Natural killer cell treated with Interleukin-12 subunit alpha and Interleukin-12 subunit beta and Interleukin-15 and Interleukin-18, amount 100 ng/mL, for 72 hours (primary cell): ENCODE data around the gene FNDC3B. TPM values are rescaled to one million over a fixed set of nuclear protein-coding genes. Genes with fewer than 3 reads are reported as not detected.
A peak's percentile ranks its signal among the peaks of the same experiment; 100 is the strongest.

Experiments used
- ATAC-seq, 2 donors: fragments of 150-1000 bp; cut with Tn5 transposase in 1 of 2; sonication (Bioruptor Pico), chemical (Tn5 transposase) in 1 of 2; 2 replicates each; pipeline ENCODE4 v1.10.0; 2021
- DNase-seq: peaks from one replicate; pipeline ENCODE4 v3.0.0; 2022; ENCODE audit warnings: low spot score
- H3K27ac Mint-ChIP-seq, 2 donors: 1 replicate in 1 of 2; 2 replicates in 1 of 2; pipeline ENCODE4 v1.8.0; 2022; ENCODE audit warnings: mixed read lengths in 2 of 2, mild to moderate bottlenecking in 1 of 2, moderate library complexity in 1 of 2
- H3K27me3 Mint-ChIP-seq, 2 donors: 1 replicate in 1 of 2; 2 replicates in 1 of 2; pipeline ENCODE4 v1.8.0; 2022; ENCODE audit warnings: mixed read lengths in 2 of 2
- H3K36me3 Mint-ChIP-seq: one replicate; pipeline ENCODE4 v1.8.0; 2022; ENCODE audit warnings: mixed read lengths
- H3K4me1 Mint-ChIP-seq, 2 donors: 1 replicate in 1 of 2; 2 replicates in 1 of 2; pipeline ENCODE4 v1.8.0; 2022; ENCODE audit warnings: low read depth in 2 of 2, mixed read lengths in 2 of 2, mild to moderate bottlenecking in 1 of 2
- H3K4me3 Mint-ChIP-seq: one replicate; pipeline ENCODE4 v1.8.0; 2022; ENCODE audit warnings: mixed read lengths
- H3K9me3 Mint-ChIP-seq: 2 replicates; pipeline ENCODE4 v1.8.0; 2022; ENCODE audit warnings: mixed read lengths
- total RNA-seq, 2 donors: library from RNA; stranded (reverse); gene quantifications; one replicate each; pipeline ENCODE4 v1.2.3, GENCODE V29; 2022

FNDC3B gene
- total RNA-seq, 2 donors from 2014 or later: 149 to 217 TPM

- no peaks in the 10 kb centered on the region for H3K9me3 Mint-ChIP-seq
- no peak for ATAC-seq
- H3K4me1 Mint-ChIP-seq: peaks cover 76 to 81% of the 10 kb centered on the region in 2 donors
- H3K4me3 Mint-ChIP-seq: peak overlapping the region; percentile 14
- H3K27ac Mint-ChIP-seq: peak overlapping the region; percentile 85 to 99
- H3K27me3 Mint-ChIP-seq: no peaks in the 10 kb centered on the region
- H3K36me3 Mint-ChIP-seq: peaks cover 18% of the 10 kb centered on the region
- DNase-seq: no peak
Observed at GRCh38 chr3:172150913-172151650, 111.7 kb downstream of the FNDC3B start.

- H3K27ac Mint-ChIP-seq: peak overlapping the region; percentile 85 to 99
- ATAC-seq (no peak), DNase-seq (no peak)
- H3K4me1 Mint-ChIP-seq: peaks cover 77 to 80% of the 10 kb centered on the region in 2 donors
- peaks cover 15% of the 10 kb centered on the region for H3K36me3 Mint-ChIP-seq
- H3K4me3 Mint-ChIP-seq: peak overlapping the region; percentile 75
- H3K27me3 Mint-ChIP-seq: no peaks in the 10 kb centered on the region
- no peaks in the 10 kb centered on the region for H3K9me3 Mint-ChIP-seq
Observed at GRCh38 chr3:172151651-172152649, 112.6 kb downstream of the FNDC3B start.

DNA sequence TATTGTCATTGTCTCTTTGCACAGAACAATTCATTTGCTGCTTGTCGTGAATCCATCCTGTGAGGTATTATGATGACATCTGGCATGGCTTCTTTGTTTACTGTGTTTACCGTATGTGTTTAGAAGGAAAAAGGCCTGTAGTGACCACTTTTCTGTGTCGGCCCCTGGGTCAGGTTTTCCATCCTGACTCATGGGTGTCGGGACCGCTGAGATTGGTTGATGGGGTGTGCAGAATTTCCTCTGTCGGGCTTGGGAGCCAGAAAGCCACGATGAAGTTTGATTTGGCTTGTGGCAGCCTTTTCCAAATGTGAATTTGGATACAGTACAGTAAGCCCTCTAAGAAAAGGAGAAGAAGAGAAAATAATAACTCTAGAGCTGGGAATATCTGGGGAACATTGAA lies 113.5 kb downstream of the FNDC3B start:
- H3K27me3 Mint-ChIP-seq: no peaks in the 10 kb centered on the region
- H3K36me3 Mint-ChIP-seq: peaks cover 17% of the 10 kb centered on the region
- peak overlapping the region; percentile 75 for H3K4me3 Mint-ChIP-seq
- no peaks in the 10 kb centered on the region for H3K9me3 Mint-ChIP-seq
- peak overlapping the region; percentile 85 to 99 for H3K27ac Mint-ChIP-seq
- H3K4me1 Mint-ChIP-seq: peaks cover 72 to 77% of the 10 kb centered on the region in 2 donors
- ATAC-seq: peak; percentile 25 to 46
- DNase-seq: no peak

DNA sequence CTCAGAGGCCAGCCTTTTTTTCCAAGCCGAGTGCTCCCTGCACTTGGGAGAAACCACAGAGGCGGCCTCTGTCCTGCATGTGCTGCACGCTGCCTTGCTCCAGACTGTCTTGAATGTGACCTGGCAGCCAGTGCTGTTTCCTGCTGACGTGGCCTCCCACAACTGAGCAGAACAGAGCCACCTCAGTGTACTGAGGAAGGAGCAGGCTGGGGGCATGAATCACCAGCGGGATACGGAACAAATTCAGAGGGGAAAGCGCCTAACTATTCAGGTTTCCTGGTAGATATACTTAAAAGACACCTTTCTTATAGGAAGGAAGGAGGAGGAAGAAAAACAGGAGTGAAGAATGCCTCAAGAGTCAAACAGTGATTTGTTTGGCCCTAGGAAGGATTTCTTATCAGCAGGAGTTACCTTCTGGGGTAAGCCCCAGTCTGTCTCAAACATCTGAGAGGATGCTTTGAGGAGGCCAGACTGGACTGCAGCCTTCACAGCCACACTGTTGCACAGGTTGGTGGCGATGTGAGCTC lies 114.0 kb downstream of the FNDC3B start:
- Mint-ChIP-seq H3K4me1 (peaks cover 72 to 77% of the 10 kb centered on the region in 2 donors), H3K27me3 (no peaks in the 10 kb centered on the region), H3K4me3 (peak overlapping the region; percentile 75), H3K27ac (peak overlapping the region; percentile 85 to 99), H3K36me3 (peaks cover 17% of the 10 kb centered on the region), H3K9me3 (no peaks in the 10 kb centered on the region)
- DNase-seq: peak; percentile 82
- peak; percentile 95 to 97 for ATAC-seq

GRCh38 chr3:172154768-172155664 lies 115.6 kb downstream of the FNDC3B start:
- Mint-ChIP-seq H3K36me3 (peaks cover 17% of the 10 kb centered on the region), H3K9me3 (no peaks in the 10 kb centered on the region), H3K27ac (peak overlapping the region; percentile 64 to 99), H3K4me1 (peaks cover 76 to 77% of the 10 kb centered on the region in 2 donors), H3K4me3 (peak overlapping the region; percentile 65), H3K27me3 (no peaks in the 10 kb centered on the region)
- DNase-seq (no peak), ATAC-seq (no peak)

DNA sequence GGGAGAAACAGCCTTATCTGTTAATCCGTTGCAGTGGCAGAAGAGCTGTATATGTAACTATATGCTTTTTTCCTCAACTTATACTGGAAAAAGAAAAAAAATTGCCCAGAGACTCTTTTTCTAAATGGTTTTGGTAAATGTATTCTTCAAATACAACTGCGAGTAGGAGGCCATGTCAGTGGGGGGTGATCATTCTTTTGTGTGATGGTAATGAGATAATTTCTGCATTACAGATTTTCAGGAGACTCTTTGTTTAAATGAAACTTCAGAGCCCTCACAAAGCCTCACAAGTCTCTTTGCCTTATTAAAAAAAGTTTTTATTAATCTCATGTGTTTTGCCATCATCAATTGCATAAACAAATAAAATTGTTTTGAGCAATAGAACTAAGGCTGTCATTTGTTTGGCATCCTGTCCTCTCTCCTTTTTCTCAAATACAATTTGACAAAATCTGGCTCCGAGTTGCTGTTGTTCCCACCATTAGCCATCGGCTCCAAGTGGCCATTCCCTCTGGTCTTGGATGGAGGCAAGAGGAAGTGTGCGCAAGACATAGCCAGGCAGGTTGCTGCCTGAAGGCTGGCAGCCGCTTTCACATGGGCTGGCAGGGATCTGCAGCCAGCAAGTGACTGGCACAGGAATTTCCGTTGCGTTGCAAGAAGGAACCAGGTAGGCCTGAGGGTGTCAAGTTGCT lies 116.7 kb downstream of the FNDC3B start:
- ATAC-seq (no peak), DNase-seq (no peak)
- Mint-ChIP-seq H3K4me1 (peaks cover 77 to 81% of the 10 kb centered on the region in 2 donors), H3K9me3 (no peaks in the 10 kb centered on the region), H3K27me3 (no peaks in the 10 kb centered on the region), H3K4me3 (no peak overlapping the region), H3K36me3 (peaks cover 17% of the 10 kb centered on the region), H3K27ac (peak overlapping the region; percentile 64 to 99)

GRCh38 chr3:172156586-172156955 lies 117.2 kb downstream of the FNDC3B start:
- Mint-ChIP-seq H3K4me1 (peaks cover 78 to 81% of the 10 kb centered on the region in 2 donors), H3K27ac (peak overlapping the region; percentile 64 to 99), H3K36me3 (peaks cover 17% of the 10 kb centered on the region), H3K4me3 (no peak overlapping the region), H3K27me3 (no peaks in the 10 kb centered on the region), H3K9me3 (no peaks in the 10 kb centered on the region)
- DNase-seq (no peak), ATAC-seq (no peak)

GRCh38 chr3:172157564-172158258 lies 118.3 kb downstream of the FNDC3B start:
- Mint-ChIP-seq H3K4me3 (no peak overlapping the region), H3K36me3 (peaks cover 17% of the 10 kb centered on the region), H3K27ac (peak overlapping the region; percentile 22 to 99), H3K27me3 (no peaks in the 10 kb centered on the region), H3K4me1 (peaks cover 73 to 81% of the 10 kb centered on the region in 2 donors), H3K9me3 (no peaks in the 10 kb centered on the region)
- no peak for DNase-seq
- no peak for ATAC-seq

DNA sequence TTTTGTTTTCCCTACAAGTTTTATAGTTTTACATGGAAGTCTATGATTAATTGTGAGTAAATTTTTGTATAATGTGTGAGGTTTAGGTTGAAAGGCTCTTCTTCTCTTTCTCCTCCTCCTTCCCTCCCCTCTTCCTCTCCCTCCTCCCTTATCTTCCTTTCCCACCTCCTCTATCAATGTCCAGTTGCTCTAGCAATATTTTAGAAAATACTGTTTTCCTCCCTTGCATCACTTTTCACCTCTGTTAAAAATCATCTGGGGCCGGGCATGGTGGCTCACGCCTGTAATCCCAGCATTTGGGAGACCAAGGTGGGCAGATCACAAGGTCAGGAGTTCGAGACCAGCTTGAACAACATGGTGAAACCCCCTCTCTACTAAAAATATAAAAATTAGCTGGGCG lies 119.4 kb downstream of the FNDC3B start:
- DNase-seq (no peak), ATAC-seq (no peak)
- Mint-ChIP-seq H3K9me3 (no peaks in the 10 kb centered on the region), H3K27me3 (no peaks in the 10 kb centered on the region), H3K4me1 (peaks cover 68 to 75% of the 10 kb centered on the region in 2 donors), H3K4me3 (no peak overlapping the region), H3K36me3 (peaks cover 11% of the 10 kb centered on the region), H3K27ac (peak overlapping the region; percentile 22 to 80)

GRCh38 chr3:172159376-172159775 lies 120.0 kb downstream of the FNDC3B start:
- H3K4me1 Mint-ChIP-seq: peaks cover 65 to 70% of the 10 kb centered on the region in 2 donors
- DNase-seq: no peak
- H3K9me3 Mint-ChIP-seq: no peaks in the 10 kb centered on the region
- H3K4me3 Mint-ChIP-seq: no peak overlapping the region
- peaks cover 11% of the 10 kb centered on the region for H3K36me3 Mint-ChIP-seq
- no peaks in the 10 kb centered on the region for H3K27me3 Mint-ChIP-seq
- ATAC-seq: no peak
- H3K27ac Mint-ChIP-seq: peak overlapping the region; percentile 22 to 81

GRCh38 chr3:172159962-172160538 lies 120.7 kb downstream of the FNDC3B start:
- ATAC-seq (peak in 1 of 2 donors; percentile 62), DNase-seq (no peak)
- Mint-ChIP-seq H3K4me1 (peaks cover 63 to 64% of the 10 kb centered on the region in 2 donors), H3K27ac (peak overlapping the region; percentile 22 to 81), H3K27me3 (no peaks in the 10 kb centered on the region), H3K9me3 (no peaks in the 10 kb centered on the region), H3K4me3 (peak overlapping the region; percentile 40), H3K36me3 (peaks cover 5% of the 10 kb centered on the region)
